ENCODE measurements around the gene UQCC3.

GRCh38 chr11:62705413-62705812 is 33.9 kb downstream of the UQCC3 start:
- TF ChIP-seq, protein P1, sequence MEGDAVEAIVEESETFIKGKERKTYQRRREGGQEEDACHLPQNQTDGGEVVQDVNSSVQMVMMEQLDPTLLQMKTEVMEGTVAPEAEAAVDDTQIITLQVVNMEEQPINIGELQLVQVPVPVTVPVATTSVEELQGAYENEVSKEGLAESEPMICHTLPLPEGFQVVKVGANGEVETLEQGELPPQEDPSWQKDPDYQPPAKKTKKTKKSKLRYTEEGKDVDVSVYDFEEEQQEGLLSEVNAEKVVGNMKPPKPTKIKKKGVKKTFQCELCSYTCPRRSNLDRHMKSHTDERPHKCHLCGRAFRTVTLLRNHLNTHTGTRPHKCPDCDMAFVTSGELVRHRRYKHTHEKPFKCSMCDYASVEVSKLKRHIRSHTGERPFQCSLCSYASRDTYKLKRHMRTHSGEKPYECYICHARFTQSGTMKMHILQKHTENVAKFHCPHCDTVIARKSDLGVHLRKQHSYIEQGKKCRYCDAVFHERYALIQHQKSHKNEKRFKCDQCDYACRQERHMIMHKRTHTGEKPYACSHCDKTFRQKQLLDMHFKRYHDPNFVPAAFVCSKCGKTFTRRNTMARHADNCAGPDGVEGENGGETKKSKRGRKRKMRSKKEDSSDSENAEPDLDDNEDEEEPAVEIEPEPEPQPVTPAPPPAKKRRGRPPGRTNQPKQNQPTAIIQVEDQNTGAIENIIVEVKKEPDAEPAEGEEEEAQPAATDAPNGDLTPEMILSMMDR (IDR thresholded peaks at IDR 0.05; ENCODE audit: borderline replicate concordance, extremely low read depth, low read length, poor library complexity, severe bottlenecking), result no peak
- TF ChIP-seq EZH2 (IDR thresholded peaks at IDR 0.05; ENCODE audit: borderline replicate concordance, low read depth, low read length, severe bottlenecking), result no peak

All from DND-41 (cell line).